ENCODE data around the gene PNPLA2.

The PNPLA2 gene

GRCh38 chr11:815675-816432, 2.9 kb upstream of the PNPLA2 start:
- DNase-seq (ENCODE audit: low read depth in 3 of 3), result no peak

- DNase-seq (ENCODE audit: low read depth in 3 of 3), result no peak
Observed at GRCh38 chr11:816433-816779, 2.3 kb upstream of the PNPLA2 start.

GRCh38 chr11:819129-819931, 616 bp downstream of the PNPLA2 start:
- DNase-seq (ENCODE audit: low read depth in 3 of 3), result peak; percentile 74 to 93 (median 84)

GRCh38 chr11:819943-820649, 1.4 kb downstream of the PNPLA2 start:
- DNase-seq (ENCODE audit: low read depth in 3 of 3), result peak; percentile 86 to 94 (median 88)

DNA sequence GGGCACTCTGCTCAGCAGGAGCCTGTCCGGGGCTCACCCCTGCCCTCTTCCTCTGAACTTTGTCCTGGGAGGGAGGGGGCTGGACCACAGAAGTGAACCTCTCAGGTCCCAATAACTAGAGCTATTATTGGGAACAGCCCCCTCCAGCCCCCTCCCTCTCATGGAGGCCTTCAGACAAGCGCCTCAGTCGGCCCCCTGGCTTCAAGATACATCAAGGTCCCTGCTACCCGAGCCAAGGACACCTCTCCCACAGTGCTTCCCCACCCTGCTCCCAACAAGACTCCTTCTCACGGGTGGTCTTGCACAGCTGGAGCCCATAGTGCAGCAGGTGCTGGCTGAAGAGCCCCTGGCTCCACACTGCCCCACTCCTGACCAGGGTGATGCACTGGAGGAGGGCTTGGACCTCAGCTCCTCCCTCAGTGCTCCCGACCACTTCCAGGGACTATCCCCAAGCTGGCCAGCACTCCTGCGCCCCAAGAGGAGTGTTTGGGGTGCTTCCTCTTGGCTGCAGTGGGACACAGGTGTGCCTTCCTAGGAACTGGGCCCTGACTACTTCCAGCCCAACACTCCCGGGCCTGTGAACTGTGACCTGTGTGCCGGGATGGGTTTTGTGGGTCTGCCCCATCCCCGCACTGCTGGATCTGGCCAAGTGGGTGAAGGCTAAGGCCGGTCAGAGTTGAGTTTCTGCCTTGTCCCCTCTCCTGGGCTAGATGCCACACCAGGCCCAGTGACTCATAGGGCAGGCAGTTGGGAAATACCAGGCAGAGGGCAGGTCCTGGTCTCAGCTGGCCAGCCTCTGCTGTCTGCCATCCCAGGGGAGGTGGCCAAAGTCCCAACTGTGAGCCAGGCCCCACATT, 2.2 kb downstream of the PNPLA2 start:
- DNase-seq (ENCODE audit: low read depth in 3 of 3), result no peak

- DNase-seq (ENCODE audit: low read depth in 3 of 3), result no peak
Observed at GRCh38 chr11:821512-822371, 3.0 kb downstream of the PNPLA2 start.

GRCh38 chr11:823441-824291, 5.0 kb downstream of the PNPLA2 start:
- no peak for DNase-seq (ENCODE audit: low read depth in 3 of 3)

- no peak for DNase-seq (ENCODE audit: low read depth in 3 of 3)
Observed at GRCh38 chr11:824292-824880, 5.7 kb downstream of the PNPLA2 start.

- DNase-seq (ENCODE audit: low read depth in 3 of 3), result no peak
Observed at GRCh38 chr11:824942-825341, 6.2 kb downstream of the PNPLA2 start.

DNA sequence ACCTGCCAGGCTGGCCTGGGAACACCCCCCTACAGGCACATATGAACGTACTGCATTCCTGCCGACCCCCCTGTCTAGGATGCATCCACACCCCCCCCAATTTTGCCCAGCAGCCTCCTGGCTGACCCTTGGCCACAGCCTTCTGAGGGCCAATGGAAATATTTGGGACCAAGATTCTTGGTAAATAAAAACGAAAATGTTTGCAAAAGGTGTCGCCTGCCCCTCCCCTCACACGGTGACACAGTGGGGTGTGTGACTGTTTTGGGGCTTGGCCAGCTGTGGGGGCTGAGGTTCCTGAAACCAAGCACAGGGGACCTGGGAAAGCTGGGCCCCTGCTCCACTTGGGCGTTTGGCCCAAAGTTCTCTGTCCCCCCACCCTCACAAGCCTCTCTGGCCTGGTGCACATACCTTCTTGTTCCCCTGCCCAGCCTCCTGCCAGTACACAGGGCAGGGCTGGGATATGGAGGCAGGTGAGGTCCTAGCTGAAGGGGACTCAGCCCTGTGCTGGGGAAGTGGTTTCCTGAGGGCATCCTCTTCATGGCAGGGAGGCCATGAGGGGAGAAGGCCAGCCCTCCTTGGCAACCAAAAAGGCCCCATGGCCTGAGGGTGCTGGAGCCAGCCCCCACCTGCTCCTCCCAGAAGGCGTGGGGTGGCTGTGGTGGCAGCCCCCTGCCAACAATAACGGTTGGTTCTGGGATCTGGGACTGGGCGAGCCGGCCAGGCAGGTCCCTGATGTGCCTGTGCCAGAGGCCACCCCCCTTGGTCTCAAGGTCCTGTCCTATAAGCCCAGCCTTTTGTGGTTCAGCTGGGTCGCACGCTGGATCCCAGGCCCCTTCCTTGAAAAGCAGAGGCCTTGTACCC, 6.9 kb downstream of the PNPLA2 start:
- DNase-seq (ENCODE audit: low read depth in 3 of 3), result no peak

DNA sequence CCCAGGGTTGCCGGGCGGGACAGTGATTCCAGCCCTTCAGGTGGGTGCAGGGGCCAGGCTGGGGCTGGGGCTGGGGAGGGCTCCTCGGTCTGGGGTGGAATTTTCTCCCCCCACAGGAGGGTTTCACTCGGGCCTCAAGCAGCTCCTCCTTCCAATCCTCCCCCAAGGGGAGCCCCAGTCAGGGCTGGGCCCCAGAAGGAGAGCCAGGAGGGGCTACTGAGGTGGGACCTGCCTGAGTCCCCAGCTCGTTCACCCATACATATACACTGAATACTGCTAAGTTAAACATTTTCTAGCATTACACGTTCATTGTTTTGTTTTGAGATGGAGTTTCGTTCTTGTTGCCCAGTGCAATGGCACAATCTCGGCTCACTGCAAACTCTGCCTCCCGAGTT, 7.5 kb downstream of the PNPLA2 start:
- no peak for DNase-seq (ENCODE audit: low read depth in 3 of 3)

- no peak for DNase-seq (ENCODE audit: low read depth in 3 of 3)
Observed at GRCh38 chr11:826836-827145, 8.1 kb downstream of the PNPLA2 start.

DNA sequence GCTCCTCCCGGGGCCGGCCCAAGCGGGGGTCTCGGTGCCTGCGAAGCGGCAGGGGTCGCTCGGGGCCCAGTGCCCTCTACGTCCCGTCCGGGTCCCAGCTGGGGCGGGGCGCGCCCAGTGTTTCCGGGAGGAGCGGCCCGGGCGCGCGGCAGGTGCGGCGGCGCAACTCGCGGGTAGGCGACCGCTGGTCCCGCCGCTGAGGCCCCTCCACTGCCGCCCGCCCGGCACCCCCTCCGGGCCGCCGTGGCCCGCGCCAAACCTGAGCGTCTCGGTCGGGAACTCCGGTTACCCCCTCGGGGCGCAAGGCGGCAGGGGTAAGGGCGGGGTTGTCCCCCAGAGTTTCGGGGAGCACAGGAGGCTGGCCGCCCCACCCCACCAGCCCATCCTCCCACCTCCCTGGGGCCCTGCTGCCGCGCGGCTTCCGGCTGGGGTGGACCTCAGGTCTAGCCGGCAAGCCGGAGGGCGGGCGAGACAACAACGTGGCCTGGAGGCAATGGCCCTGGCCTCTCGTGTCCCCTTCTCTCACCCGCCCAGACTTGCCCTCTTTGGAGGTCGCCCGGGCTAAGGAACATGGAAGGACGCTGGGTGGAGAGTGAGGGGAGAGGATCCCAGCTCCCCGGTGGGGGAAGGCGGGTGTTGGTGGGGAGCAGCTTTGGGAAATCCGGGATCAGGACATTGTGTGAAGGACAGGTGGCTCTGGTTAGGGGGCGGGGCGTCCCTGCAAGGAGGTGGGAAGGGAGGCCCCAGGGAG, 8.6 kb downstream of the PNPLA2 start:
- no peak for DNase-seq (ENCODE audit: low read depth in 3 of 3)

- DNase-seq (ENCODE audit: low read depth in 3 of 3), result no peak
Observed at GRCh38 chr11:827897-828192, 9.1 kb downstream of the PNPLA2 start, which contains the start of gene CRACR2B. Gene CRACR2B, plus strand, starts transcription at chr11:827919. Its CDS starts 689 bp downstream, at chr11:828608.

DNA sequence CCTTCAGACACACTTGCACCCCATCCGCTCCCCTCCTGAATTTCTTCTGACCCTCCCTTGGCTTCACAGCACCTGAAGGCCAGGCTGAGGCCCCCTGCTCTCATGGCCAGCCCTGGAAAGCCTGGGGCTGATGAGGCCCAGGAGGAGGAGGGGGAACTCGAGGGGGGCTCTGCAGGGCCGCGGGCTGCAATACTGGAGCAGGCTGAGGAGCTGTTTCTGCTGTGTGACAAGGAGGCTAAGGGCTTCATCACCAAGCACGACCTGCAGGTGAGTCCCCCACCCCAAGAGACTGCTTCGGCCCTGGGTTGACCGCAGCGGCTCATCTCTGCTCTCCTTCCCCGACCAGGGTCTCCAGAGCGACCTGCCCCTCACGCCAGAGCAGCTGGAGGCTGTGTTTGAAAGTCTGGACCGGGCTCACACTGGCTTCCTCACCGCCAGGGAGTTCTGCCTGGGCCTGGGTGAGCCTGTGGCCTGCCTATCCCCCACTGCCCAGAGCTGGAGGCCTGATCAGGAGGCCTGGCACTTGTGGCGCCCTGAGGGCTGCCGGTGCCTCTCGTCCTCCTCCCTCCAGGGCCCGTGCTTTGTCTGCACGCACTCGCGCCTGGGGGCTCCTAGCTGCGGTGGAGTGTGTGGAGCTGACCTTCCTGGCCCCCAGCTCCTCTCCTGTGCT, 9.9 kb downstream of the PNPLA2 start:
- DNase-seq (ENCODE audit: low read depth in 3 of 3), result no peak

GRCh38 chr11:829176-829846, 10.6 kb downstream of the PNPLA2 start:
- DNase-seq (ENCODE audit: low read depth in 3 of 3), result no peak

- no peak for DNase-seq (ENCODE audit: low read depth in 3 of 3)
Observed at GRCh38 chr11:829847-830294, 11.2 kb downstream of the PNPLA2 start.
